ENCODE measurements around the gene PALLD. TPM values are rescaled to one million over a fixed set of nuclear protein-coding genes. Genes with fewer than 3 reads are reported as not detected.

PALLD gene
- total RNA-seq, 4 donors from 2014 or later = 71.8 to 106 (median 83.3) TPM

GRCh38 chr4:168585168-168586091 is 88.6 kb downstream of the PALLD start:
- Histone ChIP-seq H3K27ac (no peak overlapping the region), H3K4me3 (no peak overlapping the region), H3K27me3 (no peaks in the 10 kb centered on the region), H3K9me3 (peaks cover 2% of the 10 kb centered on the region), H3K4me1 (peaks cover 41% of the 10 kb centered on the region), H3K36me3 (no peaks in the 10 kb centered on the region)
- DNase-seq (ENCODE audit: low spot score in 2 of 2) = peak; percentile 90
- 30% methylated on average over 9 of the region's 9 CpGs for WGBS
- TF ChIP-seq EP300 (IDR thresholded peaks at IDR 0.05) (no peak), POLR2AphosphoS5 (IDR thresholded peaks at IDR 0.05) (no peak), POLR2A (IDR thresholded peaks at IDR 0.05) (no peak)
- TF ChIP-seq, protein P1, sequence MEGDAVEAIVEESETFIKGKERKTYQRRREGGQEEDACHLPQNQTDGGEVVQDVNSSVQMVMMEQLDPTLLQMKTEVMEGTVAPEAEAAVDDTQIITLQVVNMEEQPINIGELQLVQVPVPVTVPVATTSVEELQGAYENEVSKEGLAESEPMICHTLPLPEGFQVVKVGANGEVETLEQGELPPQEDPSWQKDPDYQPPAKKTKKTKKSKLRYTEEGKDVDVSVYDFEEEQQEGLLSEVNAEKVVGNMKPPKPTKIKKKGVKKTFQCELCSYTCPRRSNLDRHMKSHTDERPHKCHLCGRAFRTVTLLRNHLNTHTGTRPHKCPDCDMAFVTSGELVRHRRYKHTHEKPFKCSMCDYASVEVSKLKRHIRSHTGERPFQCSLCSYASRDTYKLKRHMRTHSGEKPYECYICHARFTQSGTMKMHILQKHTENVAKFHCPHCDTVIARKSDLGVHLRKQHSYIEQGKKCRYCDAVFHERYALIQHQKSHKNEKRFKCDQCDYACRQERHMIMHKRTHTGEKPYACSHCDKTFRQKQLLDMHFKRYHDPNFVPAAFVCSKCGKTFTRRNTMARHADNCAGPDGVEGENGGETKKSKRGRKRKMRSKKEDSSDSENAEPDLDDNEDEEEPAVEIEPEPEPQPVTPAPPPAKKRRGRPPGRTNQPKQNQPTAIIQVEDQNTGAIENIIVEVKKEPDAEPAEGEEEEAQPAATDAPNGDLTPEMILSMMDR (IDR thresholded peaks at IDR 0.05) = peak; percentile 62 to 71

DNA sequence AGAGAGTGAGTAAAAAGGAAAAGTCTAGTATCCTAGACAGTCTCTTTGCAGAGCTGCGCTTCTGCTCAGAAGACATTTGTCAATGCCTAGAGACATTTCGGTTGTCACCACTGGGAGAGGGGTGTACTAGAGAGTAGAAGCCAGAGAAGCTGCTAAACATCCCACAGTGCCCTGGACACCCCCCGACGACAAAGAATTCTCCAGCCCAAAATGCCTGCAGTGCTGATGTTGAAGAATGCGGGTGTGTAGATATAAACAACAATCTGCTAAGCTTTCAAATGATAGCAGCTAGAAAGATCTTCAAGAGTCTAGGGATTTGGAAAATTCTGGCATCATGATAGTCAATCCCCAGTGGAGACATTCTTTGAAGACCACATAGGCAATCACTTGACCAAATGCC is 90.1 kb downstream of the PALLD start:
- Histone ChIP-seq H3K4me1 (peaks cover 41% of the 10 kb centered on the region), H3K36me3 (no peaks in the 10 kb centered on the region), H3K27me3 (no peaks in the 10 kb centered on the region), H3K27ac (peak overlapping the region; percentile 63), H3K4me3 (no peak overlapping the region), H3K9me3 (peaks cover 2% of the 10 kb centered on the region)
- 51% methylated on average over 5 of the region's 5 CpGs for WGBS
- no peak for DNase-seq (ENCODE audit: low spot score in 2 of 2)
- TF ChIP-seq, protein P1 (IDR thresholded peaks at IDR 0.05) = no peak
- no peak for TF ChIP-seq POLR2A (IDR thresholded peaks at IDR 0.05)
- no peak for TF ChIP-seq EP300 (IDR thresholded peaks at IDR 0.05)
- no peak for TF ChIP-seq POLR2AphosphoS5 (IDR thresholded peaks at IDR 0.05)

GRCh38 chr4:168587411-168588125 is 90.7 kb downstream of the PALLD start:
- no peak for TF ChIP-seq POLR2A (IDR thresholded peaks at IDR 0.05)
- TF ChIP-seq EP300 (IDR thresholded peaks at IDR 0.05) = no peak
- no peak for TF ChIP-seq POLR2AphosphoS5 (IDR thresholded peaks at IDR 0.05)
- TF ChIP-seq, protein P1 (IDR thresholded peaks at IDR 0.05) = no peak
- H3K4me3 ChIP-seq = no peak overlapping the region
- H3K36me3 ChIP-seq = no peaks in the 10 kb centered on the region
- peak overlapping the region; percentile 63 for H3K27ac ChIP-seq
- no peaks in the 10 kb centered on the region for H3K9me3 ChIP-seq
- peaks cover 46% of the 10 kb centered on the region for H3K4me1 ChIP-seq
- 33% methylated on average over 11 of the region's 11 CpGs for WGBS
- no peak for DNase-seq (ENCODE audit: low spot score in 2 of 2)
- no peaks in the 10 kb centered on the region for H3K27me3 ChIP-seq

- DNase-seq (ENCODE audit: low spot score in 2 of 2) = no peak
- TF ChIP-seq POLR2AphosphoS5 (IDR thresholded peaks at IDR 0.05) (no peak), EP300 (IDR thresholded peaks at IDR 0.05) (no peak), POLR2A (IDR thresholded peaks at IDR 0.05) (no peak)
- TF ChIP-seq, protein P1 (IDR thresholded peaks at IDR 0.05) = no peak
- Histone ChIP-seq H3K27ac (peak overlapping the region; percentile 59), H3K9me3 (no peaks in the 10 kb centered on the region), H3K4me1 (peaks cover 46% of the 10 kb centered on the region), H3K36me3 (no peaks in the 10 kb centered on the region), H3K27me3 (no peaks in the 10 kb centered on the region), H3K4me3 (no peak overlapping the region)
- WGBS = 39% methylated on average over 8 of the region's 8 CpGs
Observed at GRCh38 chr4:168588916-168589531, 92.2 kb downstream of the PALLD start.

All from suprapubic skin (tissue), 4 donors.